HG02798 (cell line): Measurements from ENCODE around the gene PDK3.

Experiments used
- ATAC-seq: cut with Tn5 transposase; IDR thresholded peaks from one replicate; pipeline ENCODE4 v1.9.1; 2021; ENCODE audit warnings: mild to moderate bottlenecking; ENCODE audit not compliant: unreplicated experiment, poor library complexity

Gene PDK3

DNA sequence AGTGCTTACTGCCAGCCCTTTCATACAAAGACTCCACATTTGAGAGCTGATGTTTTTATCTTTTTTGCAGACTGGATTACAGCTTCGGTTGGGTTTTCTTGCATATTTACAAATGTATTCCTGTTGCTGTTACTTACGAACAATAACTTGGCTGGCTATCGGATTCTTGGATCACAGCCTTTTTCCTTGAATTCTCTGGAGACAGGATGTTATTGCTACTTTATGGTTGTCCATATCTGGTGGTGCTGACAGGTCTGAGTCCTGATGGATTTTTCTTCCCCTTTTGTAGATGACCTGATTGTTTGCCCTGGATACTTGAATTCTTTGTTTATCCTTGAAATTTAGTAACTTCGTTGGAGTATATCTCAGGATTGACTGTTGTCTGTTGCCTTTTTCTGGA lies 77.7 kb downstream of the PDK3 start:
- ATAC-seq, result no peak

DNA sequence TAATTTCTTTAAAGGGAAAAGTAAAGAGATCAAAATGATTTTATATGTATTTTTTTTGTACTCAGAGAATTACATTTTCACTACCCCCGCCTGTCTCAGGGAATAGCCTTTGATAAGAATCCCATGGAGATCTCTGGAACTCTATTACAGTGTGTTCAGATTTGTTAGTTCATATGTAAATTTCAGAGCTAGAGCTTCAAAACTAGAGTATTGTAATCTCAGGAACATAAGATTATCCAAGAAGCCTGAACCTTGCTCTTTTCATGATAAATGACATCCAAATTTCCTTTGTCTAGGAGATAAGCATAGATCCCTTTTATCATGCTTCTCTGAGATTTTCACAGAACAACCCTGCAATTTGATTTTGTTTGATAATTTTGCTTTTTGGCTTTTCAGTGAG lies 82.9 kb downstream of the PDK3 start:
- ATAC-seq, result no peak

DNA sequence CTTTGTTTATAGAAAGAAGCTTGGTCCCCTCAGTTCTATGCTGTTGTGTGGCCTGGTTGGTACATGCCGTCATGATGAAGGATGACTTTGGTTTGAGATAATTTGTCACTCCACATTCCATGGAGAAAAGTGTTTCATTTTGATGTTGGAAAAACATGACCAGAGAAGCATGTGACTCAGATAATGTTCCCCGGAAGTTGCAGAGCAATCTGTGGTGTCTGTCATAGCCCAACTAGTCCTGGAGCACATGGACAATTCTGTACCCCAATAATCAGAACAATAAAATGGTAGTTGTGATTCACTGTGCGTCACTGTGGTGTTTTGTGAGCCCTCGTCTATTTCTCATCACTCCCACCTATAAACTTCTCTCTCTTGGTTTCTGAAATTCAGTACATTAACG lies 85.1 kb downstream of the PDK3 start:
- no peak for ATAC-seq

GRCh38 chrX:24553011-24553410 lies 87.9 kb downstream of the PDK3 start:
- ATAC-seq, result no peak

- no peak for ATAC-seq
These were observed 96.0 kb downstream of the PDK3 start for GRCh38 chrX:24561121-24561520.

- ATAC-seq, result no peak
These were observed 98.4 kb downstream of the PDK3 start for GRCh38 chrX:24563291-24564010.

DNA sequence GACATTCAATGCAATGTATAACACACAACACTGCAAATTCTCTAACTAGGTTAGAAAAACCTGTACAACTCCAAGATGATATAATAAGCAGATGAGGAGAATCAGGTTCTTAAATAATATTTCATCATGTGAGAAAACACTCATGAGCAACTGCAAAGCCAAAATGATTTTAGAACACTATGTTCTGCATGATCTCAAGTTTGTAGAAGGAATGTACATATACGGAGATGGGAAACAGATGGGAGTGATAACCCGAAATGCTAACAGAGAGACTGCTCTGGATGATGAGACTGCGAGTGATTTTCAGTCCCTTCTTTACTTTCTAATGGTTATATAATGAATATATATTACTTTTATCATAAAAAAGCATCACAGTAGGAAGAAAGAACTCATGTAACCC lies 101.2 kb downstream of the PDK3 start:
- no peak for ATAC-seq

DNA sequence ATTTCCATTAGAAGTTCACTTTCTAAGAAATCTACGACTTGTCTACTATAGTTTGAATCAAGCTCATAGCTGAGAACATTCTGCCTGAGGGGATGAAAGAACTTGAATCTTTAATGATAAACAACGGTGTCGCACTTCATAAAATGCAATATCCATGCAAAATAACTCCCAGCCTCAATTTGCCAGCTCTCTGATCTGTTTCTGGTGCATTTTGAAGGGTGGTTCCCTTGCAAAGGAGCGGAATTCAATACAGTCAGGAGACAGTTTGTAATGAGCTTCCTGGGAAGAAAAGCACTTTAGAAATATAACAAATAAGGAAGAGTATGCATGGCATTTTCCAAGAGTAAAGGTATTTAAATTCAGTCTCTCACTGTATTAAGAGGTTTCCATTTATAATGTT lies 102.1 kb downstream of the PDK3 start:
- ATAC-seq, result no peak

DNA sequence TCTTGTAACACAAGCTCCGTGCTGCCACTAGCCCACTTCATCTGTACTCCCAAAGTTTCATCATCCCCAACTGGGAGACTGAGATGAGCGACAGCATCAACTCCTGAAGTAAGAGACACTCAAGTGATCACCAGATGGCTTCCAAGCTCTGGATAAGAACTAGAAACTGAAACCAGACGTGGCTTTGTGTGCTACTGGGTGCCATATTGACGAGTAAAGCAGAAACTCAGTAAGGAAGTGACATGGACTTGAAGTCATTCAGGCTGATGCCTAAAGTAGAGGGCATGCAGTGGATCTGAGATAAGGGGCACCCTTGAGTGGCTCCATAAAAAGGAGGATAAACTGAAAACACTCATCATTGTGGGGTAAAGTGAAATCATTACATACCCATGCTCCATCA lies 109.7 kb downstream of the PDK3 start:
- ATAC-seq, result no peak

GRCh38 chrX:24575496-24575895 lies 110.4 kb downstream of the PDK3 start:
- ATAC-seq, result no peak

DNA sequence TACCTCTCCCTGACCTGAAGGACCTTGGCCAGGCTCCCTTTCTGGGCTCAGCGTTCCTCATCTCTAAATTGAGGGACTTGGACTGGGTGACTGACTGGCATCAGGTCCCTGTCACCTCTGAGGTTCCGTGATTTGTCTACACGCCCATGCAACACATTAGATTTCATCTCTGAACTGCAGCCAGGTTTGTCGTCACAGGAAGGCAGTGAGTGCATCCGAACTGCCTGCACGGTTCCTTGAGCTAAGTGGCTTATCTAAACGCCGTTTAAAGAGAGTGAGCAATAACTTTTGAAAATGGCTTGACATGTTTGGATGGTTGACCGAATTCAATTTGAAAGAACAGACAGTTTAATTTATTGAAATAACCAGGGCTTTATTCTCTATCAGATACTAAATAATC lies 112.0 kb downstream of the PDK3 start:
- no peak for ATAC-seq
